ENCODE results near the gene ATP2C2.

The ATP2C2 gene

DNA sequence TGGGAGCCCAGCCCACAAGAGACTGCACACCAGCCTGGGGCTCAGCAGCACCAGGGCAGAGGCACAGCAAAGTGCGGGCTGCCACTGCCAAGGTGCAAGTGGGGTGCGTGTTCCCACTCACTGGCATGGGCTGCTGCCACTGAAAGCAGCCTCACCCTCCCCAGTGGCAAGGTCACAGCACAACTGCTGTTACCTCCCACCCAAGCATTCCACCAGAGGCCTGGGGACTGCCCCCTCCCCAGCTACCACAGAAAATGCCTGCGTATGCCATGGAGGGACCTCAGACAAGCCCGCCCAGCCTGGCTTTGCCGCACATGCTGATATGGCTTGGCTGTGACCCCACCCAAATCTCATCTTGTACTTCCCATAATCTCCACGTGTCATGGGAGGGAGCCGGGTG is 103.0 kb downstream of the ATP2C2 start:
- Mint-ChIP-seq H3K4me3 (no peak overlapping the region), H3K9me3 (peaks cover 24% of the 10 kb centered on the region), H3K27me3 (no peaks in the 10 kb centered on the region), H3K4me1 (no peaks in the 10 kb centered on the region), H3K27ac (no peak overlapping the region), H3K36me3 (peaks cover 48% of the 10 kb centered on the region)
- no peak for DNase-seq (ENCODE audit: low spot score in 2 of 2)
- ATAC-seq (ENCODE audit: low read depth): no peak

DNA sequence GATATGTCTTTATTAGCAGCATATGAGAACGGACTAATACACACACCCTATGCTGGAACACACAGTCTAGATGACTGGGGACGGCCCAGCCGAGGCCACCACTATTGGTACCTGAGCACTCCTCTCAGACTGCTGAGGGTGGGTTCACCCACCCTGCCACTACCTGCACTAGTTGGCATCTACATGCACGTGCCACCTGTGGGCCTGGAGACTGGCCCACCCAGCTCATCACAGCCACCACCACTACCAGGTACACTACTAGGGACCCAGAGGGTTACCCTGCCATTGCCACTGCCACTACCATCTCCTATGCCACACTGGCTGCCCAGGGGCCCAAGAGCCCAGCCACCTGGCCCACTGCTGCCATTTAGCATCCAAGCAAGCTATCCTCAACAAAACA is 103.6 kb downstream of the ATP2C2 start:
- H3K27me3 Mint-ChIP-seq: no peaks in the 10 kb centered on the region
- no peak for ATAC-seq (ENCODE audit: low read depth)

DNA sequence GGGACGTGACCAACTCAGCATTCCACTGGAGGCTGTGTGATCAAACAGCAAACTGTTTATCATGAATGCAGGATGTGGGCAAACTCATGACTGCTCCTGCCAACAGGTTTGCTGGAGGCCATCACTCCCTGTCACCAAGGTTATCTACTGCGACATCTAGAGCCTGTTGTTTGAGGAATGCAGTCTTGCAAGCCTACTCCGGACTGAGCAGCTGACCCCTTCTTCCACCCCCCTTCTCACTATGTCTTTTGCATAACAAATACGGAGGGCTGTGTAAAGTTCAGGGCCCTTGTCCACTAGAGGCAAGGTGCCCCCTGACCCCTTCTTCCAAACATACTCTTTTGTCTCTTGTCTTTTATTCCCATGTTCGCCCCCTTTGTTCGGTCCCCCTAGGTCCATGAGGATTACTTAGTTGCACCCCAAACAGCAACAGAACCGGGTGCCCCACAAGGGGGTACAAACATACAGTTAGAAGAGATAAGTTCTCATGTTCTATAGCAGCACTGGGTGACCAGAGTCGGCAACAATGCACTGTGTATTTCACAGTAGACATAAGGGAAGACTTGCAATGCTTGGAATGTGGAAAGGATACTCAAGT is 107.4 kb downstream of the ATP2C2 start:
- ATAC-seq (ENCODE audit: low read depth) (no peak), DNase-seq (ENCODE audit: low spot score in 2 of 2) (no peak)
- Mint-ChIP-seq H3K4me1 (no peaks in the 10 kb centered on the region), H3K9me3 (peaks cover 17% of the 10 kb centered on the region), H3K36me3 (peaks cover 40% of the 10 kb centered on the region), H3K27ac (no peak overlapping the region), H3K4me3 (no peak overlapping the region), H3K27me3 (no peaks in the 10 kb centered on the region)

More for the DNA sequence above, 103.6 kb downstream of the ATP2C2 start:
- H3K27ac Mint-ChIP-seq: no peak overlapping the region
- no peaks in the 10 kb centered on the region for H3K4me1 Mint-ChIP-seq
- H3K4me3 Mint-ChIP-seq: no peak overlapping the region
- DNase-seq (ENCODE audit: low spot score in 2 of 2): no peak
- H3K36me3 Mint-ChIP-seq: peaks cover 45% of the 10 kb centered on the region
- H3K9me3 Mint-ChIP-seq: peaks cover 21% of the 10 kb centered on the region

DNA sequence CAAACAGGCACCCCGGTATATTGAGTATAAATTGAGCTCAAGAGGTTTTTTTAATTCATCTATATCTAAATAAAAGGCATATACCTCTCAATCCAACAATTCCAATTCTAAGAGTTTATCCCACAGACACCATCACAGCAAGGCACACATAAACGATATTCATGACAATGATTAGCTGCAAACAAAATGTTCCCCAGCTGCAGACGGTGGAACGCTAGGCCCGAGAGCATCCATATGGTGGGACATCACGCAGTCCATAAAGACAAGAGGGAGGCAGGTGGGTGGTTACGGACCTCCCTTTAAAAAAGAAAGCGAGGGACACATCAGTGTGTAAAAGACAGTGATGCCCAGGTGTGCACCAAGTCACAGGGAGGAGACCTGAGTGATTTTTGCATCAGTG is 108.1 kb downstream of the ATP2C2 start:
- Mint-ChIP-seq H3K4me1 (no peaks in the 10 kb centered on the region), H3K36me3 (peaks cover 37% of the 10 kb centered on the region), H3K27me3 (no peaks in the 10 kb centered on the region), H3K27ac (no peak overlapping the region), H3K4me3 (no peak overlapping the region), H3K9me3 (peaks cover 17% of the 10 kb centered on the region)
- DNase-seq (ENCODE audit: low spot score in 2 of 2) (no peak), ATAC-seq (ENCODE audit: low read depth) (no peak)

DNA sequence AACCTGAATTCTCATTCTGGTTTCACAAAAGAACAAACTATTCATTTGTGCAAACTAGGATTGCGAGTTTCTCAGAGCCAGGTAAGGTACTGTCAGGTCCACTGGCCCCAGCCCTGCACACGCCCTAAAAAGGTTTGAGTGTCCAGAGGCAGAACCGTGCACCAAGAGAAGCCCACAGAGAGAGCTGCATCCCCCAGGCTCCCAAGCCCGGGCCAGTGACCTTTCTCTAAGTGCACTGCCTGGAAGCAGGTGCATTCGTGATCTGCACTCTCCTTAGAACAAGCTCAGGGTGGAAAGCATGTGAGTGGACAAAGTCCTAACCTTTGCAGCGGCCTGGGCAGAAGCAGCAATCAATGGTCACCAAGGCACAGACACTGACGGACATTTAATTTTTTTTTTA is 109.3 kb downstream of the ATP2C2 start:
- Mint-ChIP-seq H3K27ac (no peak overlapping the region), H3K4me3 (no peak overlapping the region), H3K27me3 (no peaks in the 10 kb centered on the region), H3K9me3 (peaks cover 11% of the 10 kb centered on the region), H3K36me3 (peaks cover 29% of the 10 kb centered on the region), H3K4me1 (no peaks in the 10 kb centered on the region)
- no peak for ATAC-seq (ENCODE audit: low read depth)
- no peak for DNase-seq (ENCODE audit: low spot score in 2 of 2)

DNA sequence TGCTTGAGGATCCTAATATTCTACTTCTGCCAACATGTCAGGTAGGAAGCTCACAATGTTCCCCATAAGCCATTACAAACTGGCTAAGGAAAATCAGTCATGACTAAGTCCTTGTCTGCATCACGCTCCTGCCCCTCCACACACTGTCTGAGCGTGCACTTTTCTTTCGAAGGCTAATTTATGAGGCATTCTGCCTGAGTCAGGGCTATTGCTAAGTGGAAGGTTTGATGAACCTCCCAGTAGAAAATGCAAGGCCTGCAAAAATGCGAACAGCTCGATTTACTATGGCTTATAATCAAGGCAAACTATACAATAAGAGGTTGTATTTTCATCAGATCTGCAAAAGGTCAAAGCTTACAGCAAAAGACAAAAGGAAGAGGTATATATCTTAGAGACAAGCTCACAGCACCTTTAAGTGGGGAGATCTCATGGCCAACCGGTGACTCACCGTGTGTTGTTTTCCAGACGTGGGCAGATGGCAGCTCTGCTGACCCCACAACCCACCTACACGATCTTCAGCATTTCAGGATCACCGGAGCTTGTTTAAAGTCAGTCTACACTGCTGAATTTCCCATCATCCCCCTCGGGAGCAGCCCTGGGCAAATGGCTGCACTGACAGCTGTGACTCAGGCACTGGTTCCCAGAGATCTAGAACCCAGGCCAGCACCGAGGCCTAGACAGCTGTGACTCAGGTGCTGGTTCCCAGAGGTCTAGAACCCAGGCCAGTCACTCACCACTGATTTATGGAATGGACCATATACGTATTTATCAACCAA is 110.0 kb downstream of the ATP2C2 start:
- DNase-seq (ENCODE audit: low spot score in 2 of 2) (no peak), ATAC-seq (ENCODE audit: low read depth) (no peak)
- H3K36me3 Mint-ChIP-seq: peaks cover 26% of the 10 kb centered on the region
- no peaks in the 10 kb centered on the region for H3K4me1 Mint-ChIP-seq
- H3K27me3 Mint-ChIP-seq: no peaks in the 10 kb centered on the region
- H3K4me3 Mint-ChIP-seq: no peak overlapping the region
- no peak overlapping the region for H3K27ac Mint-ChIP-seq
- peaks cover 9% of the 10 kb centered on the region for H3K9me3 Mint-ChIP-seq

DNA sequence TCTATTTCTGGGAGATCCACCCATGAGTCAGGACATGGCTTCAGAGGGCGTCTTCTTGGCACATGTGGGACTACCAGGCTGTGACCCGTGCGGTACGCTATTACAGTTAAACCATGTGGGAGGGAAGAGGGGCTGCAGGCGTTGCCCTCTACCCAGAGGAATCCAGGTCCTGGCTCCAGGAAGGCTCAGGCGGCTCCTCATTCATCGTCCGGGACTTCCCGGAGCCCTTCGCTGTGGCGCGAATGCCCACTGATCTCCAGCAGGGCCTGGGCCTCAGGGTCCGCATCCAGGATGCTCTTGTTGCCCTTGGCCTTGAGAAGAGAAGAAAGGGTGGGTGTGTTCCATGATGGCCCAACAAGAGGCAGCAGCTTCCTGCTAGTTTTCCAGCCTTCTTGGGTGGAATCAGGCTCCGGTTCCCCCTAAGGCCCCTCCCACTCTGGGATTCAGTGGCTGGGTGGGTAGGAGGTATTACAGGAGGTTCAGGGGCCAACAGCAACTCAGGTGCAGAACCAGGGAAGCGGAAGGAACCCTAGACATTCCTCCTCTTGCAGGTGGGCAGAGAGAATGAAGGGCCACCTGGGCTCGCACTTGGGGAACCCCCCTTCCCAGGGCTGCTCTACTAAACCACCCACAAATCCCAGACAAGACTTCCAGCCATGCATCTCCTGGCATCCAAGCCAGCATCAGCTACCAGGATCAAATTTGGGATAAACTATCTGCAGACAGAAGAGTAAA is 111.5 kb downstream of the ATP2C2 start:
- H3K27me3 Mint-ChIP-seq: no peaks in the 10 kb centered on the region
- H3K4me3 Mint-ChIP-seq: no peak overlapping the region
- H3K27ac Mint-ChIP-seq: no peak overlapping the region
- no peaks in the 10 kb centered on the region for H3K4me1 Mint-ChIP-seq
- DNase-seq (ENCODE audit: low spot score in 2 of 2) (no peak), ATAC-seq (ENCODE audit: low read depth) (no peak)
- H3K36me3 Mint-ChIP-seq: peaks cover 16% of the 10 kb centered on the region
- H3K9me3 Mint-ChIP-seq: peaks cover 6% of the 10 kb centered on the region

DNA sequence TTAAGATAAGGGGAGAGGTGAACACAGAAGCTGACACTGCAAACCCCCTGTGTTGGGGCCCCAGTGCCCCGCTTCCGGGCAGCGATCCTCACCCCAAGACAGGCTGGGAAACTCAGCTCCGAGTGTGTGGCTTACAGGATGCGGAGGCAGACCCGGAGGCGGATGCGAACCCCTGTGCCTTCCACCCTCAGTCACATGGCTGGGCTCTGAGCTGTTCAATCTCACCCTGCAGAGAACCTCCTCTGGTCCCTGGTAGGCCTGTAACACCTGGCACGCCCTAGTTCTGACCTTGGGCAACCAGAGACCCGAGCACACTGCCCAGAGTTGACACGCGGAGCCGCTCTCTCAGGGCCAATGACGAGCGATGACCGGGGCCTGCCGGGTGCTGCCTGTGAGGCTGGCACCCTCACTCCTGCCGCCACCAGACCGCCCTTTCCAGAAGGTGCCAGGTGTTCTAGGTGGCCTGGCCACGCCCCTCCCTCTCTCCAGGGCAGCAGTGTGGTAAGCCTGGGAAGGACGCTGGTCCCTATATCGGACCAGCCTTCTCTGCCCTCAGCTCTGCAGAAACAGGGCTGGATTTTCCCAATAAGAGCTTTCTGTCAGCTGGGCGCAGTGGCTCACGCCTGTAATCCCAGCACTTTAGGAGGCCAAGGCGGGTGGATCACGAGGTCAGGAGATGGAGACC is 112.9 kb downstream of the ATP2C2 start:
- H3K36me3 Mint-ChIP-seq: peaks cover 11% of the 10 kb centered on the region
- H3K4me1 Mint-ChIP-seq: no peaks in the 10 kb centered on the region
- DNase-seq (ENCODE audit: low spot score in 2 of 2) (no peak), ATAC-seq (ENCODE audit: low read depth) (no peak)
- no peak overlapping the region for H3K27ac Mint-ChIP-seq
- H3K4me3 Mint-ChIP-seq: no peak overlapping the region
- no peaks in the 10 kb centered on the region for H3K9me3 Mint-ChIP-seq
- no peaks in the 10 kb centered on the region for H3K27me3 Mint-ChIP-seq

DNA sequence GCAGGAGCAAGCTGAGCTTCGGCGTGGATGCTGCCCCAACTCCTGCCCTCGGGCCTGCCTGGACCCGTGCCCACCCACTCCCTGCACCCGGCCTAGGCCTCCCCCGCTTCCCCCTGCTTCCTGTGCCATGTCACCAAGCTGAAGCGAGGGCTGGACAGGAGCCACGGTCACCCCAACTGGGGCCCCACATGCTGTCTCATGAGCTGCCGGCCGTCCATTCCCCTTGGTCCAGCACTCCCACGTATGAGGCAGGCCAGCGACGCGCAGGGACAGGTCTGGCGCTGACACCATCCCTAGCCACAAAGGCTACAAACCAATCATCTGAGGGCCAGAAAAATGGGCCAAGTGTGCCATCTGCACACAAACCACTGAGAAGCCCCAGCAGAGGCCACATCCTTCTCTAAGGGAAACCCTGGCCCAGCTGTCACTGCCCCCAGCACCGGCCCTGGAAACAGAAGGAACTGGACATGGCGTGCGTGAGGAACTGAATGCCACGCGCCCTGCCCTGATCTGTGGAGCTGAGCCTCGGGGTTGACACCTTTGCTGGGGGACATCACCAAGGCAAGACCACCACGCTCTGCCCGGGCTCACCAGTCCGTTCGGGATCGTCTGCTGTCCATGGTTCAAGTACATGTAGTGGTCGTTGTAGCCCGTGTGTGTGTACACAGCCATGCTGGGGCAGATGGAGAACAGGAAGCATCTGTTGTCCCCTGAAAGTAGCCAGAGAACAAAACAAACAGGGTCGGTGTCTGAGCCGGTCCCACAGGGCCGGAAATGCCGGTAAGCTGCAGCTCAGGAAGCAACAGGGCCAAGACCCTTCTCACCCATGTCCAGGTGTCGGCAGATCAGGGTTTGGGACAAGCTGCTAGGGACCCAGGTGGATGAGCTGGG is 113.9 kb downstream of the ATP2C2 start:
- Mint-ChIP-seq H3K9me3 (no peaks in the 10 kb centered on the region), H3K4me1 (no peaks in the 10 kb centered on the region), H3K36me3 (peaks cover 13% of the 10 kb centered on the region), H3K27me3 (no peaks in the 10 kb centered on the region), H3K27ac (no peak overlapping the region), H3K4me3 (no peak overlapping the region)
- ATAC-seq (ENCODE audit: low read depth) (no peak), DNase-seq (ENCODE audit: low spot score in 2 of 2) (no peak)

DNA sequence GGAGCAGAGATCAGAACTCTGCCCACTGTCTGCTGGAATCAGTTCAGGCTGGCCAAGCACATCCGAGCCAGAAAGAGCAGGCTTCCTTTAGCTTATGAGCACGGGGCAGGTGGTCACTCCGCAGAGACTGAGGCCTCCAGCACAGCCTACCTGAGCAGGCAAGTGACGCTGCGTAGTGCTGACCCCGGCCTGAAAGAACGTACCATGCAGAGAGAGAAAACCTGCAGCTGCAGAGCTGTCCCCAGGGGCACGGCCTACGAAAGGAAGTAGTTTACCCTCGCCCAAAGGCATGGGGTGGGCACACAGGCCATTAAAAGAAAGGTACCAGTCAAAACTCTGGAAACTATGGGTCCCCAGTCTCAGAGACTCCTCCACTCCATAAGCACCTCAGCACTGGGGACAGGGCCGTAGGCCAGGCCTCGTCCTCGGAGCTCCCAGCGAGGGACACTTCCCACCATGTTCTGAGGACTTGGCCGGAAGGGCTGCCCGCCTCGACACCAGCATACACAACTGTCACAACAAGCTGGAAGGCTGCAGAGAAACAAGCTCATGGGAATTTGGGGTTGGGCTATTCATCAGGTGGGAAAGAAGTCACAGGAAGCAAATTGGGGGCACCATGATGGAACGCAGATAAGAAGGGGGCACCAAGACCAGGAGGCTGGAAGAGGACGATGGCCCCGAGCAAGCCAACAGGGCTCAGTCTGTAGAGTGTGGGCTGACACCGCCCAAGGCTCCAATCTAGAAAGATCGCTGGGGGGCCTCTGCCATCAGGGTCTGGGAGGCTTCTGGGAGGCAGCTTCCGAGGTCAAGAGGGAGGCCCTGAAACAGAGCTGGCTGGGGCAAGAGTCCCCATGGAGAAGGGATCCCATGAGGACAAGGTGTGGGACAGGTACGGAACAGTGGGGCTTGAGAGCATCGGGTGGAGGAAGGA is 114.9 kb downstream of the ATP2C2 start:
- Mint-ChIP-seq H3K4me1 (no peaks in the 10 kb centered on the region), H3K4me3 (no peak overlapping the region), H3K9me3 (no peaks in the 10 kb centered on the region), H3K36me3 (peaks cover 12% of the 10 kb centered on the region), H3K27ac (no peak overlapping the region), H3K27me3 (no peaks in the 10 kb centered on the region)
- ATAC-seq (ENCODE audit: low read depth) (no peak), DNase-seq (ENCODE audit: low spot score in 2 of 2) (no peak)

DNA sequence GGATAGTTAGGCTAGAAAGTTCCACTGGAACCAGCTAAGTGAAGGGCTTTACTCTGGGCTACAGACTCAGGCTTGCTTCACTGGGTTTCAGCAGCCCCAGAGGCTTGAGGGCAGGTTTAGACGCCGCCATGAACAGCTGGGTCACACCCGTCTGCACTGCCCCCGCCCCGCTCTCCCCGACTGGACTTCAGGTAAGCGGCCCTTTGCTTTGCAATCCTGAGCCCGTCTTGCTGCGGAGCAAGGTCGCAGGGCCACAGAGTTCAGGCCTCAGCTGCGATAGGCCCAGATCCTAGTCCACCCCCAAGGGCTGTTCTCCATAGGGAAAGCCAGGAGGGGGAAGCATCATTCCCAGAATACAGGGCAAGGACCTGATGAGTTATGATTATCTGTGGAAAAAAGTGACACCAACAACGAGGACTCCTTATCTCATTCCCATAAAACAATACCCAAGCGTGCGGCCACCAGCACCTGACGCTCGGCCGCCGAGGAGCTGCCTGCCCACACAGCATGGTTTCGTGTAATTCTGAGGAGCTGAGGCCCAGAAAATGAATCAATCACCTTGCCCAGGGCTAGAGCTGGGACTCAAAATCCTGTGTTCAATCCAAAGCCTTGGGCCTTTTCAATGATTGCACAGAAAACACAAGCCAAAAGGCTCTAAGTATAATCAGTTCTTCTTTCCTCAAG is 115.7 kb downstream of the ATP2C2 start:
- H3K27ac Mint-ChIP-seq: no peak overlapping the region
- no peak for ATAC-seq (ENCODE audit: low read depth)
- DNase-seq (ENCODE audit: low spot score in 2 of 2): no peak
- no peaks in the 10 kb centered on the region for H3K27me3 Mint-ChIP-seq
- no peaks in the 10 kb centered on the region for H3K9me3 Mint-ChIP-seq
- no peaks in the 10 kb centered on the region for H3K4me1 Mint-ChIP-seq
- H3K36me3 Mint-ChIP-seq: peaks cover 10% of the 10 kb centered on the region
- no peak overlapping the region for H3K4me3 Mint-ChIP-seq

DNA sequence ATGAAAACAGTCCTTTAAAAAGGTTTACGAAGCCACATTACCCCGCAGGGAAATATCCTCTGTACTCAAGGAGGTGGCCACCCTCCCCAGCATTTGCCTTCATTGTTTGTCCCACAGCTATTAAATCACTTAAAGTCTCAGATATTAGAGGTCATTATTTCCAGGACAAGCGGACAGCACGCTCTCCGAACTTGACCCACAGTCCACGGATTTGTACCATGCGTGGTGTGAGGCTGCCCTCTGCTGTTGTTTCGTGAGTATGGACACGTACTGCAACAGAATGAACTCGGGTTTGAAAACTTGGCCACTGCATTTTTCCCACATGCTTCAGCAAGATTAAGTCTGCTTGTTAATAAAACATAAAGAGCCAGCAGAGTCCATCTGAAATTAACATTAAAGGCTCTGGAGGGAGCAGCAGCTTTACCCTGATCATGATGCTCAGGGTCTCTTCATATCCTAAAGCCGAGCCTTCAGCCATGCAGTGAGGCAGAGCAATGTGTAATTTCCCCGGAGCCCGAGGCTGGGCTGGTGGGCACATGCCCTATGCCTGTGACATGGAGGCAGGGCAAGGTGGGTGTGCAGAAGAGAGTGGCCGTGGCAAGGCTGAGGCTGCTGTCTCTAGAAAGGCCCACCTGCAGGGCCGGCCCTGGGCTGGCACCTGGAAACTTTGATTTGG is 116.4 kb downstream of the ATP2C2 start:
- no peak for ATAC-seq (ENCODE audit: low read depth)
- DNase-seq (ENCODE audit: low spot score in 2 of 2): no peak
- no peaks in the 10 kb centered on the region for H3K4me1 Mint-ChIP-seq
- H3K9me3 Mint-ChIP-seq: no peaks in the 10 kb centered on the region
- H3K4me3 Mint-ChIP-seq: no peak overlapping the region
- no peaks in the 10 kb centered on the region for H3K27me3 Mint-ChIP-seq
- H3K36me3 Mint-ChIP-seq: peaks cover 10% of the 10 kb centered on the region
- no peak overlapping the region for H3K27ac Mint-ChIP-seq
